OCI-LY3 (cell line): ENCODE data around the gene BRI3BP.
"Not testable (repeated sequence)": the region's sequence is repeated elsewhere in the genome, so short reads cannot be mapped to it uniquely, and the experiment has no call there.

Source experiments
- EZH2phosphoT487 ChIP-seq: fragments of 200-600 bp; shearing (Covaris generic); IDR thresholded peaks from 2 replicates; pipeline ENCODE4 v1.6.1; 2018; ENCODE audit warnings: antibody characterized with exemption, mixed run types, low read depth
- TF ChIP-seq, protein P1 (sequence below): fragments of 200-600, 300-600 bp; sonication (generic); IDR thresholded peaks from 2 replicates; pipeline ENCODE4 v1.5.1; 2014; ENCODE audit warnings: antibody characterized with exemption, low read length, low read depth

DNA sequence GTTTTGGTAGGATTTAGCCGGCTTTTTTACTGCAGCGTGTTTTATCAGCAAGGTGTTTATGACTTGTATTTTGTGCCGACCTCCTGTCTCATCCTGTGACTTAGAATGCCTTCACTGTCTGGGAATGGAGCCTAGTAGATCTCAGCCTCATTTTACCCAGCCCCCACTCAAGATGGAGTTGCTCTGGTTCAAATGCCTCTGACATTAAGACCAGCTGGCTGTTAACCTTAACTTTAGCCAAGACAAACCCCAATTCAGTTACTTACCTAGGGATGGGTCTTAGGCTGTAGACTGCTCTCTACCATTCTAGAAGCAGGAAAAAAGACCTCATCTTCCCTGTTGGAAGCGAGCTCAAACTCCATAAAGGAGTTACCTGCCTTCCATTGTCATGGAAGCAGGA lies 70.1 kb downstream of the BRI3BP start:
- TF ChIP-seq, protein P1, sequence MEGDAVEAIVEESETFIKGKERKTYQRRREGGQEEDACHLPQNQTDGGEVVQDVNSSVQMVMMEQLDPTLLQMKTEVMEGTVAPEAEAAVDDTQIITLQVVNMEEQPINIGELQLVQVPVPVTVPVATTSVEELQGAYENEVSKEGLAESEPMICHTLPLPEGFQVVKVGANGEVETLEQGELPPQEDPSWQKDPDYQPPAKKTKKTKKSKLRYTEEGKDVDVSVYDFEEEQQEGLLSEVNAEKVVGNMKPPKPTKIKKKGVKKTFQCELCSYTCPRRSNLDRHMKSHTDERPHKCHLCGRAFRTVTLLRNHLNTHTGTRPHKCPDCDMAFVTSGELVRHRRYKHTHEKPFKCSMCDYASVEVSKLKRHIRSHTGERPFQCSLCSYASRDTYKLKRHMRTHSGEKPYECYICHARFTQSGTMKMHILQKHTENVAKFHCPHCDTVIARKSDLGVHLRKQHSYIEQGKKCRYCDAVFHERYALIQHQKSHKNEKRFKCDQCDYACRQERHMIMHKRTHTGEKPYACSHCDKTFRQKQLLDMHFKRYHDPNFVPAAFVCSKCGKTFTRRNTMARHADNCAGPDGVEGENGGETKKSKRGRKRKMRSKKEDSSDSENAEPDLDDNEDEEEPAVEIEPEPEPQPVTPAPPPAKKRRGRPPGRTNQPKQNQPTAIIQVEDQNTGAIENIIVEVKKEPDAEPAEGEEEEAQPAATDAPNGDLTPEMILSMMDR, result not testable (repeated sequence)
- TF ChIP-seq EZH2phosphoT487, result not testable (repeated sequence)
